ENCODE measurements around the gene TMEM169.
A peak's percentile ranks its signal among the peaks of the same experiment; 100 is the strongest.

Gene TMEM169

GRCh38 chr2:216114382-216114713 is 32.6 kb downstream of the TMEM169 start:
- H3K4me3 ChIP-seq (ENCODE audit: low read depth, low read length), result no peak overlapping the region
- no peak for DNase-seq (ENCODE audit: low read depth)
- TF ChIP-seq CTCF (IDR thresholded peaks at IDR 0.05; ENCODE audit: control insufficient read depth, extremely low read depth, insufficient read depth), result no peak

DNA sequence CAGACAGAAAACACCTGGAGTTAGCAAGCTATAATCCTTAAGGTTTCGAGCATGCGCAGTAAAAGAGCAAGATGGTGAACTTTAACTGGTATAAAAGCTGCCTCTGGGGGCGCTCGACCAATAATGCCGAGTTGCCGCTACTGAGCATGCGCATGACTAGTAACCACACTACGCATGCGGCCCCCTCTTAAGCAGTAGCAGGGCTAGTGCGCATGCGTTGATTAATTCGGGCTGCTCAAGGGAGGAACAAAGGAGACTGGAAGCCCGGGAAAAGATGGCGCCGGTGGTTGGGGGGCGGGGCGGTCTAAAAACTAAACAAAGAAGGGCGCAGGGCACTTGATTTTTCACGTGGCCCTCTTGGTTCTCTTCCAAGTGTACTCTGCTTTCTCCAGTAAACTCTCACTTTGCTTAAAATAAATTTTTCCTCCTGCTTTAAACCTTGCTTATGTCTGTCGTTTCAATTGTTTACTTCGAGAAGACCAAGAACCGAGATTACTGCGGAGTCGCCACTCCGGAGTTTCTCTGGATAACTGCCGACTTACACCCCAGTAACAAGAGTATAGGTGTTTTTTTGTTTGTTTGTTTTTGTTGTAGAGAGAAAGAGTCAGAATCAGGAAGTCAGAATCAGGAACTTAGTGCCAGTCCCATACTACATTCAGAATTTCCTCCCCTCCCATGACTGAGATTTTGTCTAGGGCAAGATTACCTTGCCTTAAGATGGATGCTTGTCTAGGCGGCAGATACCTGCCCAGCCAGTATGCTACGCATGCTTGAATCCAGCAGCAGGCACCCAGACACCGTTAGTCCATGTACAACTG is 33.2 kb downstream of the TMEM169 start:
- peak; percentile 80 for TF ChIP-seq CTCF (IDR thresholded peaks at IDR 0.05; ENCODE audit: control insufficient read depth, extremely low read depth, insufficient read depth)
- DNase-seq (ENCODE audit: low read depth), result peak; percentile 97
- H3K4me3 ChIP-seq (ENCODE audit: low read depth, low read length), result peak overlapping the region; percentile 58

GRCh38 chr2:216116418-216116817 is 34.7 kb downstream of the TMEM169 start:
- H3K4me3 ChIP-seq (ENCODE audit: low read depth, low read length), result no peak overlapping the region
- DNase-seq (ENCODE audit: low read depth), result no peak
- TF ChIP-seq CTCF (IDR thresholded peaks at IDR 0.05; ENCODE audit: control insufficient read depth, extremely low read depth, insufficient read depth), result no peak

GRCh38 chr2:216117561-216118340 is 36.0 kb downstream of the TMEM169 start:
- TF ChIP-seq CTCF (IDR thresholded peaks at IDR 0.05; ENCODE audit: control insufficient read depth, extremely low read depth, insufficient read depth), result no peak
- no peak overlapping the region for H3K4me3 ChIP-seq (ENCODE audit: low read depth, low read length)
- no peak for DNase-seq (ENCODE audit: low read depth)

GRCh38 chr2:216118474-216118873 is 36.8 kb downstream of the TMEM169 start:
- no peak for DNase-seq (ENCODE audit: low read depth)
- TF ChIP-seq CTCF (IDR thresholded peaks at IDR 0.05; ENCODE audit: control insufficient read depth, extremely low read depth, insufficient read depth), result no peak
- no peak overlapping the region for H3K4me3 ChIP-seq (ENCODE audit: low read depth, low read length)

DNA sequence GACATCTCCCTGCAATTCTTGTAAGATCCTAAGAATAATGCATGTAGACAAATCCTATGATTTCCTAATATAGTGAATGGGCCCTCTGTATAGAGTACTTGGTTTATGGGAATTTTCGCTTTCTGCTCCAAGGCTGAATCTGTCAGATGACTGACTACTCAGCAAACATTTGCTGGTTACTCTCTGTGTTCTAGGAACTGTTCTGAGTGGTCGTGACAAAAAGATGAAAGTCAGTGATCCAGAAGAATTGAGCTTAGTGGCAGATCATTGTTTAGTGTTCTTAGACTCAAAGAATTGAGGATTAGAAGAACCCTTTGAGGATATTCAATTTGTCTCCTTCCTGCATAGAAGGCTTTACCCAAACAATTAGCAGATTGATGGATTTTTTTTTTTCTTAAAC is 37.4 kb downstream of the TMEM169 start:
- DNase-seq (ENCODE audit: low read depth), result no peak
- no peak overlapping the region for H3K4me3 ChIP-seq (ENCODE audit: low read depth, low read length)
- no peak for TF ChIP-seq CTCF (IDR thresholded peaks at IDR 0.05; ENCODE audit: control insufficient read depth, extremely low read depth, insufficient read depth)
